ENCODE results near the gene WDPCP.

GRCh38 chr2:63163161-63163820 lies 425.0 kb downstream of the WDPCP start:
- TF ChIP-seq CTCF (IDR thresholded peaks at IDR 0.05 in 4 of 5, conservative IDR thresholded peaks at IDR 0.05 in 1 of 5) (no peak), POLR2A (IDR thresholded peaks at IDR 0.05) (no peak)

All from gastrocnemius medialis (tissue), 4 donors.